ENCODE data around the gene EXOC1.

- no peak for TF ChIP-seq CTCF (optimal IDR thresholded peaks at IDR 0.05 in 1 of 3, IDR thresholded peaks at IDR 0.05 in 1 of 3, conservative IDR thresholded peaks at IDR 0.05 in 1 of 3; ENCODE audit: extremely low read depth in 1 of 3, insufficient read depth in 2 of 3, low read length in 3 of 3)
- TF ChIP-seq EZH2 (IDR thresholded peaks at IDR 0.05; ENCODE audit: low read length) = no peak
These were observed 73.2 kb downstream of the EXOC1 start for GRCh38 chr4:55926610-55927009.
